SK-N-SH treated with all-trans-retinoic acid at 6 μM for 48 hours (cell line): ENCODE data around the gene PXYLP1.

Experiments used
- ARNTL ChIP-seq: fragments of 450-650 bp; formaldehyde crosslinking; IDR thresholded peaks from 2 replicates; pipeline ENCODE4 v1.5.0; 2020; ENCODE audit warnings: low read depth, mild to moderate bottlenecking, moderate library complexity, borderline replicate concordance
- BACH2 ChIP-seq: fragments of 250-450 bp; sonication (Bioruptor Pico); IDR thresholded peaks from 2 replicates; pipeline ENCODE4 v1.9.0; 2021; ENCODE audit warnings: mild to moderate bottlenecking, borderline replicate concordance
- CREB5 ChIP-seq: fragments of 250-450 bp; sonication (Bioruptor Pico); IDR thresholded peaks from 2 replicates; pipeline ENCODE4 v1.5.1; 2020; ENCODE audit warnings: low read depth, mild to moderate bottlenecking, moderate library complexity
- CSDC2 ChIP-seq: fragments of 250-450 bp; sonication (Bioruptor Pico); IDR thresholded peaks from 2 replicates; pipeline ENCODE4 v1.5.0; 2020; ENCODE audit warnings: mild to moderate bottlenecking, moderate library complexity
- CSRNP3 ChIP-seq: fragments of 250-450 bp; sonication (Bioruptor Pico); IDR thresholded peaks from 2 replicates; pipeline ENCODE4 v1.5.1; 2021; ENCODE audit warnings: mild to moderate bottlenecking, moderate library complexity
- OSR1 ChIP-seq: fragments of 250-450 bp; sonication (Bioruptor Pico); IDR thresholded peaks from 2 replicates; pipeline ENCODE4 v1.8.0; 2022; ENCODE audit warnings: moderate library complexity, mild to moderate bottlenecking, inconsistent platforms
- PATZ1 ChIP-seq: fragments of 250-450 bp; sonication (Bioruptor Pico); IDR thresholded peaks from 2 replicates; pipeline ENCODE4 v1.8.0; 2020; ENCODE audit warnings: mild to moderate bottlenecking, moderate library complexity, borderline replicate concordance
- ZFP3 ChIP-seq: fragments of 250-450 bp; sonication (Bioruptor Pico); IDR thresholded peaks from 2 replicates; pipeline ENCODE4 v1.5.0; 2020; ENCODE audit warnings: mild to moderate bottlenecking, moderate library complexity
- ZFP30 ChIP-seq: fragments of 450-650 bp; formaldehyde crosslinking; IDR thresholded peaks from 2 replicates; pipeline ENCODE4 v1.5.0; 2022; ENCODE audit warnings: mild to moderate bottlenecking, moderate library complexity

GRCh38 chr3:141311170-141311495 is 79.5 kb downstream of the PXYLP1 start:
- TF ChIP-seq CREB5 (CRISPR knock-in tag) (no peak), ZFP30 (no peak), CSRNP3 (no peak), BACH2 (no peak), ZFP3 (CRISPR knock-in tag) (no peak), CSDC2 (no peak), OSR1 (CRISPR knock-in tag) (no peak), PATZ1 (CRISPR knock-in tag) (no peak), ARNTL (CRISPR knock-in tag) (no peak)
